ENCODE data around the gene CTNND2. TPM values are rescaled to one million over a fixed set of nuclear protein-coding genes. Genes with fewer than 3 reads are reported as not detected.

Gene CTNND2
- total RNA-seq, 1 experiment from 2014 or later: 7.0 TPM

DNA sequence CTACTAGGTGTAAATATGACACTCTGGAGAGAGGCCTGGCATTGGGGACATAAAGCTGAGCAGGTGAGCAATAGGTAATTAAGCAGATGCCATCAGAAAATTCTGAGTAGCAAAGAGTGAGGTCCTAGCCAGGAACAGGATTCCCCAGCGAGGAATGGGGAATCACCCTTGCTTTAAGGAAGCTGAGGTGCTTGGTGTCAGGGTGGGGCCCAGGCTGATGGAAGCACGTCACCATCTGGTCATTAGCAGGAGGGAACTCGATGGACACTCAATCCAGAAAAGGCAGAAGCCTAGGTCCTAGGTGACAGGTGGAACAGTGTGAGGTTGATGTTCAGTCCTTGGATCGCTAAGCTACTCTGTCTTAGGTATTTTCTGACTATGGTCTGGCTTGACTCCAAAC, 580.5 kb downstream of the CTNND2 start:
- Histone ChIP-seq H3K79me2 (ENCODE audit: insufficient read depth, low read length) (no peaks in the 10 kb centered on the region), H3K23ac (ENCODE audit: insufficient read length, low read depth, low read length) (no peak overlapping the region), H4K5ac (ENCODE audit: insufficient read length, low read depth, low read length) (no peak overlapping the region), H3K23me2 (ENCODE audit: insufficient read length, low read depth, low read length, poor library complexity, severe bottlenecking) (no peaks in the 10 kb centered on the region), H4K20me1 (ENCODE audit: control insufficient read depth, insufficient read depth, insufficient read length) (no peaks in the 10 kb centered on the region), H3K27ac (ENCODE audit: insufficient read length, low read depth, low read length) (no peak overlapping the region), H2BK120ac (ENCODE audit: low read depth, low read length, poor library complexity, severe bottlenecking) (no peak overlapping the region), H3K4ac (ENCODE audit: low read depth, low read length) (no peak overlapping the region), H2AK5ac (ENCODE audit: insufficient read length, low read length) (no peak overlapping the region), H3K27me3 (ENCODE audit: insufficient read depth, low read length) (no peaks in the 10 kb centered on the region), H3K9me3 (ENCODE audit: control insufficient read depth, low read depth, low read length) (no peaks in the 10 kb centered on the region), H2AFZ (ENCODE audit: low read length) (no peak overlapping the region), H3K56ac (ENCODE audit: insufficient read length, low read depth, low read length) (no peak overlapping the region), H3K14ac (ENCODE audit: insufficient read depth, low read length) (no peak overlapping the region), H2BK20ac (ENCODE audit: low read depth, low read length, poor library complexity, severe bottlenecking) (no peak overlapping the region), H4K8ac (replicated peaks; ENCODE audit: insufficient read length, low read depth, low read length) (no peak overlapping the region), H2BK15ac (ENCODE audit: low read depth, low read length) (no peak overlapping the region), H3T11ph (ENCODE audit: low read length) (no peak overlapping the region), H3K79me1 (ENCODE audit: insufficient read depth, low read depth, low read length, poor library complexity, severe bottlenecking) (no peaks in the 10 kb centered on the region), H3K4me1 (ENCODE audit: insufficient read depth, low read length) (no peaks in the 10 kb centered on the region), H4K91ac (ENCODE audit: insufficient read length, low read depth, low read length) (no peak overlapping the region), H2BK5ac (ENCODE audit: insufficient read length, low read length) (no peak overlapping the region), H3K4me2 (ENCODE audit: insufficient read depth, insufficient read length, low read length) (no peak overlapping the region), H3K18ac (ENCODE audit: insufficient read length, low read depth, low read length) (no peak overlapping the region), H2BK12ac (ENCODE audit: insufficient read length, low read depth, low read length) (no peak overlapping the region), H3K9ac (ENCODE audit: extremely low read depth, insufficient read length, low read length) (no peak overlapping the region)
- no peak overlapping the region for H3K4me3 Mint-ChIP-seq
- no peak for TF ChIP-seq CTCF (conservative IDR thresholded peaks at IDR 0.05)
- no peaks in the 10 kb centered on the region; a peak in 1 of 5 replicates for H3K9me3 Mint-ChIP-seq
- H3K27ac Mint-ChIP-seq: peak overlapping the region in 1 of 3 experiments; percentile 31; a peak in 1 of 7 replicates
- no peak for DNase-seq
- H3K27me3 Mint-ChIP-seq (ENCODE audit: low read depth): no peaks in the 10 kb centered on the region; the same call in 1 of the 2 replicates
- H3K36me3 Mint-ChIP-seq (ENCODE audit: insufficient read depth in 1 of 3, low read depth in 3 of 3): peaks cover 0 to 9% (median 4%) of the 10 kb centered on the region in 3 experiments; a peak in 3 of 7 replicates
- WGBS (ENCODE audit: extremely low coverage, insufficient read length, low lambda C conversion rate): no CpG with 5 or more reads among the region's 4 CpGs
- peaks cover 12 to 13% of the 10 kb centered on the region in 2 experiments for H3K4me1 Mint-ChIP-seq
